Cerebellar cortex (tissue), 1 donor: ENCODE data around the gene DMRT2.

ENCODE experiments used
- DNase-seq: peaks from one replicate; pipeline ENCODE4 v3.0.0-alpha.2; 2015; ENCODE audit warnings: low spot score

The DMRT2 gene

GRCh38 chr9:1047591-1048230 is 2.4 kb upstream of the DMRT2 start:
- DNase-seq = no peak

GRCh38 chr9:1048231-1048619 is 1.9 kb upstream of the DMRT2 start:
- DNase-seq = no peak

- DNase-seq = no peak
These were observed 1.3 kb upstream of the DMRT2 start for GRCh38 chr9:1048811-1049210.

GRCh38 chr9:1049641-1050040 is 516 bp upstream of the DMRT2 start:
- no peak for DNase-seq

- DNase-seq = no peak
These were observed 1.0 kb downstream of the DMRT2 start for GRCh38 chr9:1051210-1051583.

GRCh38 chr9:1051584-1052275 is 1.6 kb downstream of the DMRT2 start:
- no peak for DNase-seq

- DNase-seq = no peak
These were observed 2.5 kb downstream of the DMRT2 start for GRCh38 chr9:1052365-1053281.

- no peak for DNase-seq
These were observed 3.1 kb downstream of the DMRT2 start for GRCh38 chr9:1053282-1053621.

GRCh38 chr9:1053986-1054425 is 3.8 kb downstream of the DMRT2 start:
- DNase-seq = no peak

GRCh38 chr9:1055166-1055565 is 5.0 kb downstream of the DMRT2 start:
- no peak for DNase-seq

- DNase-seq = no peak
These were observed 7.8 kb downstream of the DMRT2 start for GRCh38 chr9:1057910-1058309.

GRCh38 chr9:1058826-1059487 is 8.8 kb downstream of the DMRT2 start:
- no peak for DNase-seq

GRCh38 chr9:1065130-1065529 is 15.0 kb downstream of the DMRT2 start:
- DNase-seq = no peak

- DNase-seq = no peak
These were observed 20.5 kb downstream of the DMRT2 start for GRCh38 chr9:1070692-1071091.

GRCh38 chr9:1071730-1072129 is 21.6 kb downstream of the DMRT2 start:
- DNase-seq = no peak

GRCh38 chr9:1073497-1073896 is 23.3 kb downstream of the DMRT2 start:
- no peak for DNase-seq

GRCh38 chr9:1077616-1078015 is 27.5 kb downstream of the DMRT2 start:
- DNase-seq = no peak

- peak; percentile 1 for DNase-seq
These were observed 33.3 kb downstream of the DMRT2 start for GRCh38 chr9:1083325-1083913.

GRCh38 chr9:1085086-1085485 is 34.9 kb downstream of the DMRT2 start:
- no peak for DNase-seq

- DNase-seq = no peak
These were observed 36.4 kb downstream of the DMRT2 start for GRCh38 chr9:1086517-1086916.

- no peak for DNase-seq
These were observed 37.1 kb downstream of the DMRT2 start for GRCh38 chr9:1087120-1087881.
